ENCODE results near the gene ABHD16B. TPM values are rescaled to one million over a fixed set of nuclear protein-coding genes. Genes with fewer than 3 reads are reported as not detected.

The ABHD16B gene
- total RNA-seq, 1 experiment from 2014 or later = 0.24 TPM

DNA sequence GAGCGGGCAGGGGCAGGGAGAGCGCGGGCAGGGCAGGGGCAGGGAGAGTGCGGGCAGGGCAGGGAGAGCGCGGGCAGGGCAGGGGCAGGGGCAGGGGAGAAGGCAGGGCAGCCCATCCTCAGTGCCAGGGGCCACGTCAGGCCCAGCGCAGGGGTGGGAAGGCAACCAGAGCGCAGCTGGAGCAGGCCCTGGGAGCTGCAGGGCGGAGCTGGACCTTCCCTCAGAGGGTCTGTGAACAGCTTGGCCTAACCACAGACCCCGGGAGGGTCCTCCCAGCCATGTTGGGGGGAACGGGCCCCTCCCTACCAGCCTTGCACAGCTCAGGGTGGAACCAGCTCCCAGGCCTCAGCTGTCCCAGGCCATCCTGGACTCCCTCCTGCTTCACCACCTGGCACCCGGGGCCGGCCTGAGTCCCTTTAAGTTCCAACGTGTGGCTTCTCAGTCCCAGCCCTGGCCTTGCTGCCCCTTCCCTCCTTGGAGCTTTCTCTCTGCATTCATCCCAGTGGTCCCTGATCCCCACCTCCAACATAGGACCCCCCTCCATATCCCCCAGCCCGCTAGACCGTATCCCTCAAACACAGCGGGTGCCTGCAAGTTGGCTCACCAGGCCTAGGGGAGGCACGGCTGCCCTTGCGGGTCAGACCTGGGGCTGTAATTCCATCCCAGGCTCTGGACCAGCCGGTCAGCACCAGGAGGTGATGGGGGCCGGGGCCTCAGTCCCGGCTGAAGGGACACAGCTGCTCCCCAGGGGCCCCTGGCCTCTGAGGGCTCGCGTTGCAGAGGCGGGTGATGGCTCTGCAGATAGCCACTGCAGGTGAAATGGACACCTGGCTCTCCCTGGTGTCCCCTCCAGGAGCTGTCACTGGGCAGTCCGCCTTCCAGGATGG lies 24.6 kb upstream of the ABHD16B start:
- no peak for DNase-seq
- TF ChIP-seq CTCF (IDR thresholded peaks at IDR 0.05; ENCODE audit: unreplicated experiment) = no peak
- intact Hi-C loops (cut with micrococcal nuclease; ENCODE audit: unreplicated experiment) = no loop called here
- Mint-ChIP-seq H3K36me3 (ENCODE audit: insufficient read depth, unreplicated experiment) (peaks cover 28% of the 10 kb centered on the region), H3K4me1 (ENCODE audit: low read depth, unreplicated experiment) (peaks cover 15% of the 10 kb centered on the region), H3K27ac (ENCODE audit: unreplicated experiment) (no peak overlapping the region), H3K4me3 (ENCODE audit: low read depth, unreplicated experiment) (no peak overlapping the region), H3K9me3 (ENCODE audit: low read depth, unreplicated experiment) (no peaks in the 10 kb centered on the region), H3K27me3 (ENCODE audit: unreplicated experiment) (peaks cover 39% of the 10 kb centered on the region)
- no TSS peak for BruUV-seq (replicated peaks)
- CTCF ChIA-PET = no interaction called here

DNA sequence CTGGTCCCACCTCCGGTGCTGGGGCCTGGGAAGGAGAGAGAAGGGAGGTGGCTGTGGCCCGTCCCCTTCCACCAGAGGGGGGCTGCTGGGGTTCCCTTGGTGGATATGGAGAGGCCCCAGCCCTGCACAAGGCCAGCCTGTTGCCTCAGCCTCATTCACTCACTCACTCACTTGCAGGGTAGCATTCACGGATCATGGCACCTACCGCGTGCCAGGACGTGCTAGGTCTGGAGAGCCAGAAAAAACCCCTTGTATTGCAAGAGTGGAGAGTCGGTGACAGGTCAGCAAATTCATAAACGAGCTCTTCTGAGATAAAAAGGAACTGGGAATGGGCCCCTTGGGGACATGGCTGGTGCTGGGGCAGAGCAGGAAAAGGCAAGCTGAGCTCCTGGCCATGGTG lies 23.8 kb upstream of the ABHD16B start:
- Mint-ChIP-seq H3K4me3 (ENCODE audit: low read depth, unreplicated experiment) (no peak overlapping the region), H3K27ac (ENCODE audit: unreplicated experiment) (no peak overlapping the region), H3K9me3 (ENCODE audit: low read depth, unreplicated experiment) (no peaks in the 10 kb centered on the region), H3K27me3 (ENCODE audit: unreplicated experiment) (peaks cover 41% of the 10 kb centered on the region), H3K4me1 (ENCODE audit: low read depth, unreplicated experiment) (peaks cover 15% of the 10 kb centered on the region), H3K36me3 (ENCODE audit: insufficient read depth, unreplicated experiment) (peaks cover 26% of the 10 kb centered on the region)
- DNase-seq = no peak
- no TSS peak for BruUV-seq (replicated peaks)
- intact Hi-C loops (cut with micrococcal nuclease; ENCODE audit: unreplicated experiment) = no loop called here
- CTCF ChIA-PET = no interaction called here
- TF ChIP-seq CTCF (IDR thresholded peaks at IDR 0.05; ENCODE audit: unreplicated experiment) = no peak

DNA sequence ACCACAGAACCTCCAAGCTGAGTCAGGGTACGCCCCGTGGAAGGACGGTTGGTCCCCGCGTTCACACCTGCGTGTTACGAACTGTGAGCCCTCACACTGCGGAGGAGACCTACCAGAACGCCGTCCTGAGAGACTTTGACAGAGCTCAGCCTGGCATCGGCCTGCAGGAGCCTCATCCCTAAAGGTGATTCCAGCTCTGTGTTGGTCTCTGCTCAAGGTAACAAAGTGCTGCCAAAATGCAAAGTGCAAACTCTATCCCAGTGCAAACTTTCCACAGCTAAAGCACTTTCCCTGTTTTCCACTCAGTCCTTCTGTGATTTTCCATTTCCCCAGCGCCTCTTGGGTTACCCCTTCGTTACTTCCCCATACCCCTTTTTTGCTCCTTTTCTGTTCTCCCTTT lies 21.7 kb upstream of the ABHD16B start:
- TF ChIP-seq CTCF (IDR thresholded peaks at IDR 0.05; ENCODE audit: unreplicated experiment) = no peak
- Mint-ChIP-seq H3K9me3 (ENCODE audit: low read depth, unreplicated experiment) (no peaks in the 10 kb centered on the region), H3K4me3 (ENCODE audit: low read depth, unreplicated experiment) (no peak overlapping the region), H3K27ac (ENCODE audit: unreplicated experiment) (no peak overlapping the region), H3K36me3 (ENCODE audit: insufficient read depth, unreplicated experiment) (peaks cover 17% of the 10 kb centered on the region), H3K27me3 (ENCODE audit: unreplicated experiment) (peaks cover 52% of the 10 kb centered on the region), H3K4me1 (ENCODE audit: low read depth, unreplicated experiment) (peaks cover 7% of the 10 kb centered on the region)
- DNase-seq = no peak
- CTCF ChIA-PET = no interaction called here
- BruUV-seq (replicated peaks) = no TSS peak
- intact Hi-C loops (cut with micrococcal nuclease; ENCODE audit: unreplicated experiment) = no loop called here

DNA sequence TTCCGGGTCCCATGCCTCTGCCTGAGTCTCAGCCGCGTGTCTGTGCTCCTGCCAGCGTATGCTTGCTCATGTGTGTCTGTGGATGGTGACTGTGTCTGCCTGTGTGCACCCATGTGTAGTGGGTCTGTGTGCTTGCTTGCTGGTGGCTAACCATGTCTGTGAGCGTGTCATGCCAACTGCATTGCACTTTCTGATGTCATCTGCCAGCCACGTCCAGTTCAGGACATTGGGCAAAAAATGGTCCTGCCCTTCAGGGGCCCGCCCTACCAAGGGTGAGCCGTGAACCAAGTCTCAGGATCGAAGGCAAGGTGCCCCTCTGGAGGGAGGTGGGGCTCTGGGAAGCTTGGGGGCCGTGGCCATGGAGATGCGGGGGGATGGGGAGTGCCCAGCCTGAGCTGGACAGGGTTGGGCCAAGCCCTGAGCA lies 20.9 kb upstream of the ABHD16B start:
- Mint-ChIP-seq H3K27ac (ENCODE audit: unreplicated experiment) (no peak overlapping the region), H3K4me3 (ENCODE audit: low read depth, unreplicated experiment) (no peak overlapping the region), H3K36me3 (ENCODE audit: insufficient read depth, unreplicated experiment) (peaks cover 10% of the 10 kb centered on the region), H3K9me3 (ENCODE audit: low read depth, unreplicated experiment) (no peaks in the 10 kb centered on the region), H3K4me1 (ENCODE audit: low read depth, unreplicated experiment) (peaks cover 4% of the 10 kb centered on the region), H3K27me3 (ENCODE audit: unreplicated experiment) (peaks cover 45% of the 10 kb centered on the region)
- intact Hi-C loops (cut with micrococcal nuclease; ENCODE audit: unreplicated experiment) = no loop called here
- TF ChIP-seq CTCF (IDR thresholded peaks at IDR 0.05; ENCODE audit: unreplicated experiment) = no peak
- CTCF ChIA-PET = interaction anchor here (1.0 kb wide), 1 partner anchor 25 kb away, joined by 3 read pairs; the partner anchor contains the start of gene TPD52L2
- no TSS peak for BruUV-seq (replicated peaks)
- DNase-seq = no peak

Data from Calu3 (cell line).